ENCODE data around the gene EFTUD2. TPM values are rescaled to one million over a fixed set of nuclear protein-coding genes. Genes with fewer than 3 reads are reported as not detected.

EFTUD2 gene
- 40.3 and 51.8 TPM in 2 replicates for polyA plus RNA-seq

GRCh38 chr17:44899074-44899782, at the start of gene EFTUD2:
Gene EFTUD2 (minus strand): TSS chr17:44899445. CDS start chr17:44894521, 4,924 bp downstream.

DNA sequence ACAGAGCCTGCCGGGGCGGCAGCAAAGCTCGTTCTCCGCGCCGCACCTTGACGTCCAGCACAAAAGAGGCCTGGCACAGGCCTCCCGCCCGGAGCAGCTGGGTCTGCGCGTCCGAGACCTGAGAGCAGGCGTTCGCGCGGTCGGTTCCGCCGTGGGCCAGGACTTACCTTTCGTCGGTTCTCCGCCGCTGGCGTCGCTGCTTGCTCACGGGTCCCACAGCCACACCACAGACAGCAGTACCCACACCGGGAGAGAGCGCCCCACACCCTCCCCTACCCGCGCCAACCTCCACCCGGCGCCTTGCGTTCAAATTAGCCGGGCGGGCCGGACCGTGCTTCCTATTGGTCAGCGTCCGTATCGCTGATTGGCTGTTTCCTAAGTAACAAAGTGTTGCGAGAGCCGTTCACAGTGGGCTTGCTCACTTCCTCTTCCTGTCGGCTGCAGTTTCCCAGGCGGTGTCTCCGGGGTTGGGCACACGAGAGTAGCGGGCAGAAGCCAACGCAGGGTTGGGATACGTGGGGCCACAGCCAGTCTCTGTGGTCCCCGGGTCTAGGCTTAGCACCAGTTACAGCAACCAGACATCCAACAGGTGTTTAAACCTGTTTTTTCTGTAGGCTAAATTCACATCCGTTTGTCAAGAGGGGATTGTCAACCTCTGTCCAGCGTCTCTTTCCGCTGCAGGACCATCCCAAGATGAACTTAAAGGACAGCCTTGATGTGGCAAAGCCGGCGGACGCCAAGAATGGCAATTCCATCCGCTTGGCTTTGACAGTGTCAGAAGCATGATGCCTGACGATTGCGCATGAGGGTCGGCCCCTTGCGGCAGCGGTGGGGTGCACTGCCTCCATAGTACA, 48.4 kb upstream of the EFTUD2 start, which contains the start of gene KIF18B:
TSS of gene KIF18B (minus strand) at position 313 of the 854 bp plus-strand sequence. CDS start 11,429 bp downstream, outside the sequence.

GRCh38 chr17:44915321-44915726, 16.1 kb upstream of the EFTUD2 start, which contains the start of gene GFAP:
Gene GFAP (minus strand): TSS chr17:44915500. CDS start chr17:44915486, 14 bp downstream.

GRCh38 chr17:44847586-44847985, 51.7 kb downstream of the EFTUD2 start, which contains the start of gene HIGD1B:
Gene HIGD1B (plus strand): TSS chr17:44847883. CDS start chr17:44848153, 270 bp downstream.

GRCh38 chr17:44829523-44830358, 69.5 kb downstream of the EFTUD2 start, which contains the start of gene GJC1:
Gene GJC1 (minus strand): TSS chr17:44830287. CDS start chr17:44805817, 24,470 bp downstream.

Other genes starting within 250 kb of the EFTUD2 start
- 0.50 and 2.3 TPM in 2 replicates for gene MEIOC, start 243.0 kb downstream of the EFTUD2 start, polyA plus RNA-seq
- 30.8 and 37.3 TPM in 2 replicates for gene CCDC43, start 209.7 kb downstream of the EFTUD2 start, polyA plus RNA-seq
- 1.3 TPM in 1 of 2 replicates, not detected in the other for gene DBF4B, start 190.8 kb downstream of the EFTUD2 start, polyA plus RNA-seq
- 1.5 TPM in 1 of 2 replicates, not detected in the other for gene ADAM11, start 140.5 kb downstream of the EFTUD2 start, polyA plus RNA-seq
- gene GJC1, start 69.2 kb downstream of the EFTUD2 start, polyA plus RNA-seq = 0.67 and 1.5 TPM in 2 replicates
- gene HIGD1B, start 51.6 kb downstream of the EFTUD2 start, polyA plus RNA-seq = 6.8 and 14.2 TPM in 2 replicates
- gene GFAP, start 16.1 kb upstream of the EFTUD2 start, polyA plus RNA-seq = 9.4 and 14.4 TPM in 2 replicates
- not detected in 2 replicates for gene KIF18B, start 48.3 kb upstream of the EFTUD2 start, polyA plus RNA-seq
- gene C1QL1, start 68.9 kb upstream of the EFTUD2 start, polyA plus RNA-seq = not detected in 2 replicates
- gene DCAKD, start 152.2 kb upstream of the EFTUD2 start, polyA plus RNA-seq = 21.0 and 30.2 TPM in 2 replicates
- gene NMT1, start 161.9 kb upstream of the EFTUD2 start, polyA plus RNA-seq = 282 and 496 TPM in 2 replicates
- 0.31 and 0.71 TPM in 2 replicates for gene PLCD3, start 233.1 kb upstream of the EFTUD2 start, polyA plus RNA-seq
- gene ACBD4, start 236.2 kb upstream of the EFTUD2 start, polyA plus RNA-seq = 0.44 TPM in 1 of 2 replicates, not detected in the other
- gene HEXIM1, start 249.0 kb upstream of the EFTUD2 start, polyA plus RNA-seq = 6.0 and 6.7 TPM in 2 replicates